Endothelial cell of umbilical vein (primary cell): ENCODE data around the gene BRF1. TPM values are rescaled to one million over a fixed set of nuclear protein-coding genes. Genes with fewer than 3 reads are reported as not detected.
A peak's percentile ranks its signal among the peaks of the same experiment; 100 is the strongest.

Experiments
- BruUV-seq: library from RNA; stranded (reverse); fragments of 400-500 nt; replicated peaks from 2 replicates; lab custom pipeline; 2021; lab: Mats Ljungman, UMichigan
- CTCF ChIA-PET: fragments of 300-600, 350-600 bp; sonication (Branson Sonifier 250); formaldehyde crosslinking; loops from one replicate; lab custom pipeline; 2021; ENCODE audit warnings: antibody characterized with exemption, inconsistent platforms; lab: Charles Lee
- POLR2A ChIA-PET: fragments of 300-600, 350-600 bp; sonication (Branson Sonifier 250); formaldehyde crosslinking; loops from one replicate; lab custom pipeline; 2021; ENCODE audit warnings: antibody characterized with exemption, inconsistent platforms; lab: Charles Lee
- DNase-seq: peaks from one replicate; pipeline ENCODE4 v3.0.0-alpha.2; 2011; ENCODE audit warnings: low read depth, low spot score
- FAIRE-seq: peaks from 2 replicates; lab custom pipeline; 2011; peaks lifted over from hg19 to GRCh38; lab: Jason Lieb, UNC
- H2AFZ ChIP-seq: 2 replicates; pipeline ENCODE4 v1.6.0; 2012; ENCODE audit warnings: low read depth, low read length, control low read depth, inconsistent platforms
- H3K27ac ChIP-seq: 2 replicates; pipeline ENCODE4 v1.5.1; 2011; ENCODE audit warnings: low read depth, mild to moderate bottlenecking, control low read depth, low read length, moderate library complexity; ENCODE audit not compliant: insufficient read depth
- H3K27me3 ChIP-seq, 2 experiments: 2 replicates each; pipeline versions ENCODE4 v1.6.0 to v1.6.1; 2011; ENCODE audit warnings: low read length in 2 of 2, mixed read lengths in 1 of 2; ENCODE audit not compliant: control insufficient read depth in 2 of 2, insufficient read depth in 2 of 2
- H3K36me3 ChIP-seq, 2 experiments: 2 replicates in 1 of 2; 3 replicates in 1 of 2; pipeline ENCODE4 v1.5.1; 2011; ENCODE audit warnings: low read length in 2 of 2, mild to moderate bottlenecking in 1 of 2, moderate library complexity in 1 of 2; ENCODE audit not compliant: control insufficient read depth in 2 of 2, insufficient read depth in 2 of 2; ENCODE audit errors: extremely low read depth in 1 of 2
- H3K4me1 ChIP-seq: 3 replicates; pipeline ENCODE4 v1.5.1; 2011; ENCODE audit warnings: mild to moderate bottlenecking, low read length; ENCODE audit not compliant: control insufficient read depth, insufficient read depth; ENCODE audit errors: extremely low read depth
- H3K4me2 ChIP-seq: 2 replicates; pipeline ENCODE4 v1.6.1; 2011; ENCODE audit warnings: low read length, control low read depth, mixed read lengths; ENCODE audit not compliant: insufficient read depth
- H3K4me3 ChIP-seq, 3 experiments: fragments of 200-600 bp in 1 of 3; sonication (generic), shearing (Covaris generic) in 1 of 3; replicated peaks in 1 of 3; 2 replicates each; pipeline ENCODE4 v1.5.1; 2011 to 2016; ENCODE audit warnings: control low read depth in 3 of 3, low read length in 3 of 3, mild to moderate bottlenecking in 2 of 3, inconsistent platforms in 1 of 3, low read depth in 1 of 3, moderate library complexity in 1 of 3; ENCODE audit not compliant: insufficient read depth in 1 of 3
- H3K79me2 ChIP-seq: 2 replicates; pipeline ENCODE4 v1.6.0; 2012; ENCODE audit warnings: low read length, inconsistent platforms; ENCODE audit not compliant: control insufficient read depth, insufficient read depth
- H3K9ac ChIP-seq: replicated peaks from 2 replicates; pipeline ENCODE3; 2011; ENCODE audit warnings: low read length, control low read depth; ENCODE audit not compliant: insufficient read depth; ENCODE audit errors: extremely low read depth
- H3K9me1 ChIP-seq: replicated peaks from 3 replicates; pipeline ENCODE4 v1.6.0; 2011; ENCODE audit warnings: mild to moderate bottlenecking, low read length; ENCODE audit not compliant: control insufficient read depth, insufficient read depth; ENCODE audit errors: extremely low read depth
- H3K9me3 ChIP-seq: replicated peaks from 2 replicates; pipeline ENCODE4 v1.5.1; 2012; ENCODE audit warnings: low read length, inconsistent platforms; ENCODE audit not compliant: control insufficient read depth, insufficient read depth
- H4K20me1 ChIP-seq: replicated peaks from 2 replicates; pipeline ENCODE3; 2011; ENCODE audit warnings: mild to moderate bottlenecking, low read length; ENCODE audit not compliant: control insufficient read depth, insufficient read depth; ENCODE audit errors: extremely low read depth
- FOS ChIP-seq: IDR thresholded peaks from 2 replicates; pipeline ENCODE4 v1.6.1; 2011; ENCODE audit warnings: mild to moderate bottlenecking, low read length, moderate library complexity, borderline replicate concordance; ENCODE audit not compliant: insufficient read depth
- JUN ChIP-seq: IDR thresholded peaks from 2 replicates; pipeline ENCODE4 v1.6.1; 2011; ENCODE audit warnings: borderline replicate concordance, low read depth; ENCODE audit not compliant: insufficient read length, insufficient read depth
- POLR2A ChIP-seq: IDR thresholded peaks from 2 replicates; pipeline ENCODE4 v1.6.1; 2012; ENCODE audit warnings: low read depth, mild to moderate bottlenecking, control low read depth, low read length
- POLR2AphosphoS5 ChIP-seq: IDR thresholded peaks from 2 replicates; pipeline ENCODE4 v1.6.1; 2012; ENCODE audit warnings: low read depth, mild to moderate bottlenecking, control low read depth, low read length, moderate library complexity; ENCODE audit not compliant: insufficient read depth
- dilution Hi-C: fragments of 300-500 bp; cut with MboI; formaldehyde crosslinking; loops from one replicate; pipeline ENCODE4 v1.15.0; 2019; ENCODE audit warnings: low sequenced_read_pairs; ENCODE audit not compliant: extremely low pct_ligation_motif_present
- intact Hi-C: fragments of 100-400 bp; cut with micrococcal nuclease; formaldehyde crosslinking; loops from one replicate; pipeline ENCODE4 v1.10.0; 2022
- polyA plus RNA-seq, 4 experiments: library from polyadenylated mRNA; depleted of rRNA in 3 of 4; stranded (reverse) in 3 of 4; unstranded in 1 of 4; fragments of >200 nt; gene quantifications; 2 replicates each; pipeline versions ENCODE4 v1.2.1 to v1.2.3, GENCODE V29; 2011 to 2012; ENCODE audit warnings: missing spikeins in 1 of 4
- total RNA-seq: library from RNA; stranded (reverse); gene quantifications from 2 replicates; pipeline ENCODE4 v1.2.3, GENCODE V29; 2021
- TF ChIP-seq, protein P1 (sequence below): IDR thresholded peaks from 2 replicates; pipeline ENCODE4 v1.6.1; 2011; ENCODE audit not compliant: insufficient read depth, insufficient read length
- TF ChIP-seq, protein P2 (sequence below), 2 donors: IDR thresholded peaks; 1 replicate in 1 of 2; 2 replicates in 1 of 2; pipeline ENCODE4 v1.5.1; 2011; ENCODE audit warnings: low read length in 2 of 2, mild to moderate bottlenecking in 2 of 2, moderate library complexity in 2 of 2, control low read depth in 1 of 2, inconsistent platforms in 1 of 2, low read depth in 1 of 2; ENCODE audit not compliant: insufficient read depth in 1 of 2; ENCODE audit errors: extremely low read depth in 1 of 2

BRF1 gene
- total and polyA plus RNA-seq, 2 donors (not counting 3 experiments of a cell fraction or from before 2014, with no cell fraction given) = 19.0 to 47.2 TPM

DNA sequence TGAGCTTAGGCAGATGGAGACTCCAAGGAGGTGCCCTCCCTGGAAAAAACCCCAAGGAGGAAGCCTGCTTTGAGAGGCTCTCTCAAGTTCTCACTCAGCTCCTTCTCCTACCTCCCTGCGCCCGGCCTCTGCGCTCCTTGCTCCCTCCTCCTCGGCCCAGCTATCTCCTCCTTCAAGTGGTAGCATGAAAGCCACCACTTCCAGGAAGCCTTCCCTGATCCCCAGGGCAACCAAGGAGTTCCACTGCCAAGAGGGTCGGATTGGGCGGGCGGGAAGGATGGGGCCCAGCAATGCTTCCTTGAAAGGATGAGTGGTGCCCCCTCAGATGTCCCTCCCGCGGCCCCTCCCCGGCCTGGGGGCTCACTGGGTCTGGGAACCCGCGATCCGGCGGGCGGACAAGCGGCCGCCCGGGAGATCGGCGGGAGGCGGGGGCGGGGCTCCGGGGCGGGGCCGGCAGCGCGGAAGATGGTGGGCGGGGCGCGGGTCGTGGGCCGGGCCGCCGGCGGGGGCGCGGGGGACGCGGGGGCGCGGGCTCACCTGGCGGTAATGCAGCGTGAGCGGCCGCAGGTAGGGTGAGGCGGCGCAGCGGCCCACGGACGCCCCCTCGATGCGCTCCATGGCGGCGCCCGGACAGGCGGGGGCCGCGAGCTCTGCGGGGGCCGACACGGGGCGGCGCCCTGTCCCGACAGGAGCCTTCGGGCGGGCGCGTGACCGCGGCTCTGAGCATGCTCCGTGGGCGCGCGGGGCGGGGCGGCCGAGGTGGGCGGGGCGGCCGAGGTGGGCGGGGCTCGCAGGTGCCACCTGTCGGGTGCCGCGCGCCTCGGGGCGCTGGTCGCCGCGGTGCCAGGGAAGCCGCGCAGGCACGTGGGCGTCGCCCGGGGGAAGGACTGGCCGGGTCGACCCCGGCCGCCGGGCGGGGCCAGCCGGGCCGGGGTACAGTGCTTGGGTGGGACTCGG is 119.9 kb downstream of the BRF1 start, which contains the start of gene NUDT14:
Gene NUDT14, minus strand, starts transcription at position 721 of the 957 bp plus-strand sequence. Its CDS starts 103 bp downstream, at position 618.
- Histone ChIP-seq H3K27me3 (no peaks in the 10 kb centered on the region), H3K9ac (peak within 1 kb of the TSS; percentile 54), H3K4me2 (peak within 1 kb of the TSS; percentile 57), H4K20me1 (no peaks in the 10 kb centered on the region), H3K9me3 (no peaks in the 10 kb centered on the region), H3K36me3 (no peaks in the 10 kb centered on the region), H3K9me1 (no peaks in the 10 kb centered on the region), H3K79me2 (no peaks in the 10 kb centered on the region), H2AFZ (peak within 1 kb of the TSS; percentile 41), H3K27ac (no peak within 1 kb of the TSS), H3K4me1 (peaks cover 19% of the 10 kb centered on the region), H3K4me3 (peak within 1 kb of the TSS; percentile 20 to 65 (median 53))
- POLR2A ChIA-PET = no interaction called here
- intact Hi-C loops (no loop called here), dilution Hi-C loops (no loop called here)
- BruUV-seq = TSS peak; percentile 42
- CTCF ChIA-PET = interaction anchor here (1.0 to 3.8 kb wide), 9 partner anchors 9 to 309 kb away, joined by 3 to 31 read pairs (median 5); partner anchors contain the start of gene JAG2
- FAIRE-seq (peak; percentile 76), DNase-seq (peak; percentile 57)
- TF ChIP-seq POLR2AphosphoS5 (peak; percentile 71), JUN (no peak), POLR2A (peak; percentile 49), FOS (no peak)
- TF ChIP-seq, protein P1, sequence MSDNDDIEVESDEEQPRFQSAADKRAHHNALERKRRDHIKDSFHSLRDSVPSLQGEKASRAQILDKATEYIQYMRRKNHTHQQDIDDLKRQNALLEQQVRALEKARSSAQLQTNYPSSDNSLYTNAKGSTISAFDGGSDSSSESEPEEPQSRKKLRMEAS = no peak
- TF ChIP-seq, protein P2, sequence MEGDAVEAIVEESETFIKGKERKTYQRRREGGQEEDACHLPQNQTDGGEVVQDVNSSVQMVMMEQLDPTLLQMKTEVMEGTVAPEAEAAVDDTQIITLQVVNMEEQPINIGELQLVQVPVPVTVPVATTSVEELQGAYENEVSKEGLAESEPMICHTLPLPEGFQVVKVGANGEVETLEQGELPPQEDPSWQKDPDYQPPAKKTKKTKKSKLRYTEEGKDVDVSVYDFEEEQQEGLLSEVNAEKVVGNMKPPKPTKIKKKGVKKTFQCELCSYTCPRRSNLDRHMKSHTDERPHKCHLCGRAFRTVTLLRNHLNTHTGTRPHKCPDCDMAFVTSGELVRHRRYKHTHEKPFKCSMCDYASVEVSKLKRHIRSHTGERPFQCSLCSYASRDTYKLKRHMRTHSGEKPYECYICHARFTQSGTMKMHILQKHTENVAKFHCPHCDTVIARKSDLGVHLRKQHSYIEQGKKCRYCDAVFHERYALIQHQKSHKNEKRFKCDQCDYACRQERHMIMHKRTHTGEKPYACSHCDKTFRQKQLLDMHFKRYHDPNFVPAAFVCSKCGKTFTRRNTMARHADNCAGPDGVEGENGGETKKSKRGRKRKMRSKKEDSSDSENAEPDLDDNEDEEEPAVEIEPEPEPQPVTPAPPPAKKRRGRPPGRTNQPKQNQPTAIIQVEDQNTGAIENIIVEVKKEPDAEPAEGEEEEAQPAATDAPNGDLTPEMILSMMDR (IDR thresholded peaks at IDR 0.05; ENCODE audit: extremely low read depth in 1 of 2, insufficient read depth in 1 of 2, low read depth in 1 of 2, low read length in 2 of 2) = no peak
